HepG2 (cell line): ENCODE measurements around the gene SLC12A3. TPM values are rescaled to one million over a fixed set of nuclear protein-coding genes. Genes with fewer than 3 reads are reported as not detected.
A peak's percentile ranks its signal among the peaks of the same experiment; 100 is the strongest.

Experiments used
- CREB1 ChIP-seq, 2 experiments: fragments of 450-650 bp in 1 of 2; IDR thresholded peaks; 2 replicates each; pipeline ENCODE4 v1.6.1; 2016 to 2017; ENCODE audit warnings: control low read depth in 1 of 2, mild to moderate bottlenecking in 1 of 2, missing compliant biosample characterization in 1 of 2, missing genetic modification characterization in 1 of 2
- HOXD1 ChIP-seq: sonication (generic); formaldehyde crosslinking; IDR thresholded peaks from 2 replicates; pipeline ENCODE4 v1.5.0; 2020; ENCODE audit warnings: missing genetic modification reagents
- IRF2 ChIP-seq: IDR thresholded peaks from 2 replicates; pipeline ENCODE4 v1.6.1; 2018; ENCODE audit warnings: missing genetic modification reagents, missing compliant biosample characterization
- KDM1A ChIP-seq: IDR thresholded peaks from 2 replicates; pipeline ENCODE4 v1.6.1; 2016; ENCODE audit warnings: missing compliant biosample characterization
- KMT2B ChIP-seq: IDR thresholded peaks from 2 replicates; pipeline ENCODE4 v1.6.1; 2016; ENCODE audit warnings: missing genetic modification reagents, missing compliant biosample characterization
- MIER2 ChIP-seq: IDR thresholded peaks from 2 replicates; pipeline ENCODE4 v1.6.1; 2016; ENCODE audit warnings: missing biosample characterization, missing genetic modification reagents
- MXI1 ChIP-seq: IDR thresholded peaks from 3 replicates; pipeline ENCODE4 v1.6.1; 2012; ENCODE audit warnings: low read depth, low read length, inconsistent platforms, borderline replicate concordance
- SALL1 ChIP-seq: sonication (generic); formaldehyde crosslinking; IDR thresholded peaks from 2 replicates; pipeline ENCODE4 v1.8.0; 2022; ENCODE audit warnings: mild to moderate bottlenecking, missing genetic modification reagents
- TSC22D2 ChIP-seq: sonication (generic); formaldehyde crosslinking; IDR thresholded peaks from 2 replicates; pipeline ENCODE4 v1.5.1; 2020; ENCODE audit warnings: missing genetic modification reagents, mild to moderate bottlenecking, borderline replicate concordance
- ZBTB7B ChIP-seq: sonication (generic); formaldehyde crosslinking; IDR thresholded peaks from 2 replicates; pipeline ENCODE4 v1.4.0; 2020; ENCODE audit warnings: missing genetic modification reagents
- ZFX ChIP-seq: sonication (generic); formaldehyde crosslinking; IDR thresholded peaks from 2 replicates; pipeline ENCODE4 v1.4.0; 2020; ENCODE audit warnings: mild to moderate bottlenecking, low read depth, missing genetic modification reagents, moderate library complexity
- ZKSCAN8 ChIP-seq: IDR thresholded peaks from 2 replicates; pipeline ENCODE4 v1.6.1; 2016; ENCODE audit warnings: borderline replicate concordance, missing genetic modification reagents, missing compliant biosample characterization
- ZNF234 ChIP-seq: sonication (generic); formaldehyde crosslinking; conservative IDR thresholded peaks from 2 replicates; pipeline ENCODE4 v1.5.1; 2020; ENCODE audit warnings: mild to moderate bottlenecking, missing genetic modification reagents
- ZNF260 ChIP-seq: sonication (generic); formaldehyde crosslinking; IDR thresholded peaks from 2 replicates; pipeline ENCODE4 v1.4.0; 2020; ENCODE audit warnings: missing genetic modification reagents, low read depth, mild to moderate bottlenecking, borderline replicate concordance
- ZNF605 ChIP-seq: sonication (generic); formaldehyde crosslinking; IDR thresholded peaks from 2 replicates; pipeline ENCODE4 v1.8.0; 2022; ENCODE audit warnings: mild to moderate bottlenecking, missing genetic modification reagents
- ZNF660 ChIP-seq: sonication (generic); formaldehyde crosslinking; IDR thresholded peaks from 2 replicates; pipeline ENCODE4 v1.5.1; 2020; ENCODE audit warnings: mild to moderate bottlenecking, low read depth, missing genetic modification reagents, borderline replicate concordance
- polyA plus RNA-seq, 8 experiments: library from polyadenylated mRNA; depleted of rRNA in 3 of 8; stranded (reverse) in 7 of 8; unstranded in 1 of 8; fragments of >200 nt; fragmentation: Illumina TruSeq in 4 of 8; extraction: Trizol in 4 of 8; gene quantifications; 2 replicates each; pipeline versions ENCODE4 v1.2.1 to v1.2.3, GENCODE V29; 2011 to 2016; ENCODE audit warnings: low read depth in 4 of 8, missing spikeins in 1 of 8, mixed read lengths in 1 of 8; ENCODE audit not compliant: insufficient read depth in 1 of 8
- total RNA-seq, 5 experiments: library from RNA; depleted of rRNA; stranded (reverse); fragments of >200 nt; fragmentation: Illumina TruSeq; extraction: Trizol; gene quantifications; 2 replicates each; pipeline ENCODE4 v1.2.3, GENCODE V29; 2016; ENCODE audit warnings: low read depth in 1 of 5
- TF ChIP-seq, protein P1 (sequence below): IDR thresholded peaks from 2 replicates; pipeline ENCODE4 v1.6.1; 2016; ENCODE audit warnings: low read depth, missing genetic modification reagents, missing compliant biosample characterization
- TF ChIP-seq, protein P2 (sequence below): sonication (generic); formaldehyde crosslinking; IDR thresholded peaks from 2 replicates; pipeline ENCODE4 v1.4.0; 2020; ENCODE audit warnings: missing genetic modification reagents, borderline replicate concordance
- TF ChIP-seq, protein P3 (sequence below): sonication (generic); formaldehyde crosslinking; IDR thresholded peaks from 2 replicates; pipeline ENCODE4 v1.4.0; 2020; ENCODE audit warnings: mild to moderate bottlenecking, missing genetic modification reagents
- TF ChIP-seq, protein P4 (sequence below): sonication (generic); formaldehyde crosslinking; IDR thresholded peaks from 2 replicates; pipeline ENCODE4 v1.5.0; 2020; ENCODE audit warnings: mild to moderate bottlenecking, missing genetic modification reagents, moderate library complexity

The SLC12A3 gene
- total and polyA plus RNA-seq, 2 of the 13 experiments (the other 11 are each of a cell fraction or from before 2014, with no cell fraction given) = 6.2 TPM; not detected in 1

DNA sequence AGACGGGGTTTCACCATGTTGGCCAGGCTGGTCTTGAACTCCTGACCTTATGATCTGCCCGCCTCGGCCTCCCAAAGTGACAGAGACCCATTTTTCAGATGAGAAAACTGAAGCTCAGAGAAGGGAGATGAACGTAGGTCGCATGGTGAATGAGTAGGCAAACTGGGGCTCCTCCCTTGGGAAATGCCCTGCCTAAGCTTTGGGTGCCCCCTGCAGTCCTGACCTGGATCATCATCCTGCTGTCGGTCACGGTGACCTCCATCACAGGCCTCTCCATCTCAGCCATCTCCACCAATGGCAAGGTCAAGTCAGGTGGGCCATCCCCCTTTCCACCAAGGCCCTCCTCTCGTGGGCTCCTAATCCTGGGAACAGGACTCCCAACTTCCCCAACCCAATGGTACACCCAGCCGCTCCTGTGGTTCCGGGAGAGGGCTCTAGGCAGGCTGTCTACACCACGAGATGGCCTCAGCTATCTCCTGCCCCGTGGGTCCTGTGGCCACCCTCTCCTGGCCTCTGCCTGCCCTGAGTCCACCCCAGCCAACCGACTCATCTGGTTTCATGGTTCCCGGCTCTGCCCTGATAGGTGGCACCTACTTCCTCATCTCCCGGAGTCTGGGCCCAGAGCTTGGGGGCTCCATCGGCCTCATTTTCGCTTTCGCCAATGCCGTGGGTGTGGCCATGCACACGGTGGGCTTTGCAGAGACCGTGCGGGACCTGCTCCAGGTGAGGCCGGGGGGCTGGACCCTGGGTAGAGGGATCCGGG lies 4.7 kb downstream of the SLC12A3 start (continued):
- TF ChIP-seq ZNF234 (CRISPR knock-in tag) (no peak), ZNF260 (no peak), TSC22D2 (CRISPR knock-in tag) (no peak), ZBTB7B (CRISPR knock-in tag) (0 out of 2 replicates have a peak, but pooled peaks have one; percentile 35), MXI1 (no peak), ZKSCAN8 (CRISPR knock-in tag) (peak; percentile 36; the same call in 1 of the 2 replicates), CREB1 (IDR thresholded peaks at IDR 0.05) (0 out of 2 replicates have a peak, but pooled peaks have one; percentile 25), CREB1 (CRISPR knock-in tag; IDR thresholded peaks at IDR 0.05) (no peak), ZNF660 (CRISPR knock-in tag) (0 out of 2 replicates have a peak, but pooled peaks have one; percentile 32), MIER2 (CRISPR knock-in tag) (0 out of 2 replicates have a peak, but pooled peaks have one; percentile 28), SALL1 (peak; percentile 64; the same call in 1 of the 2 replicates), ZFX (CRISPR knock-in tag) (0 out of 2 replicates have a peak, but pooled peaks have one; percentile 22), ZNF605 (CRISPR knock-in tag) (0 out of 2 replicates have a peak, but pooled peaks have one; percentile 31), HOXD1 (0 out of 2 replicates have a peak, but pooled peaks have one; percentile 50), IRF2 (peak; percentile 57; the same call in 1 of the 2 replicates), KMT2B (CRISPR knock-in tag) (no peak), KDM1A (CRISPR knock-in tag) (peak; percentile 79; the same call in 1 of the 2 replicates)
- TF ChIP-seq, protein P1, sequence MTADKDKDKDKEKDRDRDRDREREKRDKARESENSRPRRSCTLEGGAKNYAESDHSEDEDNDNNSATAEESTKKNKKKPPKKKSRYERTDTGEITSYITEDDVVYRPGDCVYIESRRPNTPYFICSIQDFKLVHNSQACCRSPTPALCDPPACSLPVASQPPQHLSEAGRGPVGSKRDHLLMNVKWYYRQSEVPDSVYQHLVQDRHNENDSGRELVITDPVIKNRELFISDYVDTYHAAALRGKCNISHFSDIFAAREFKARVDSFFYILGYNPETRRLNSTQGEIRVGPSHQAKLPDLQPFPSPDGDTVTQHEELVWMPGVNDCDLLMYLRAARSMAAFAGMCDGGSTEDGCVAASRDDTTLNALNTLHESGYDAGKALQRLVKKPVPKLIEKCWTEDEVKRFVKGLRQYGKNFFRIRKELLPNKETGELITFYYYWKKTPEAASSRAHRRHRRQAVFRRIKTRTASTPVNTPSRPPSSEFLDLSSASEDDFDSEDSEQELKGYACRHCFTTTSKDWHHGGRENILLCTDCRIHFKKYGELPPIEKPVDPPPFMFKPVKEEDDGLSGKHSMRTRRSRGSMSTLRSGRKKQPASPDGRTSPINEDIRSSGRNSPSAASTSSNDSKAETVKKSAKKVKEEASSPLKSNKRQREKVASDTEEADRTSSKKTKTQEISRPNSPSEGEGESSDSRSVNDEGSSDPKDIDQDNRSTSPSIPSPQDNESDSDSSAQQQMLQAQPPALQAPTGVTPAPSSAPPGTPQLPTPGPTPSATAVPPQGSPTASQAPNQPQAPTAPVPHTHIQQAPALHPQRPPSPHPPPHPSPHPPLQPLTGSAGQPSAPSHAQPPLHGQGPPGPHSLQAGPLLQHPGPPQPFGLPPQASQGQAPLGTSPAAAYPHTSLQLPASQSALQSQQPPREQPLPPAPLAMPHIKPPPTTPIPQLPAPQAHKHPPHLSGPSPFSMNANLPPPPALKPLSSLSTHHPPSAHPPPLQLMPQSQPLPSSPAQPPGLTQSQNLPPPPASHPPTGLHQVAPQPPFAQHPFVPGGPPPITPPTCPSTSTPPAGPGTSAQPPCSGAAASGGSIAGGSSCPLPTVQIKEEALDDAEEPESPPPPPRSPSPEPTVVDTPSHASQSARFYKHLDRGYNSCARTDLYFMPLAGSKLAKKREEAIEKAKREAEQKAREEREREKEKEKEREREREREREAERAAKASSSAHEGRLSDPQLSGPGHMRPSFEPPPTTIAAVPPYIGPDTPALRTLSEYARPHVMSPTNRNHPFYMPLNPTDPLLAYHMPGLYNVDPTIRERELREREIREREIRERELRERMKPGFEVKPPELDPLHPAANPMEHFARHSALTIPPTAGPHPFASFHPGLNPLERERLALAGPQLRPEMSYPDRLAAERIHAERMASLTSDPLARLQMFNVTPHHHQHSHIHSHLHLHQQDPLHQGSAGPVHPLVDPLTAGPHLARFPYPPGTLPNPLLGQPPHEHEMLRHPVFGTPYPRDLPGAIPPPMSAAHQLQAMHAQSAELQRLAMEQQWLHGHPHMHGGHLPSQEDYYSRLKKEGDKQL (CRISPR knock-in tag) = no peak
- TF ChIP-seq, protein P2, sequence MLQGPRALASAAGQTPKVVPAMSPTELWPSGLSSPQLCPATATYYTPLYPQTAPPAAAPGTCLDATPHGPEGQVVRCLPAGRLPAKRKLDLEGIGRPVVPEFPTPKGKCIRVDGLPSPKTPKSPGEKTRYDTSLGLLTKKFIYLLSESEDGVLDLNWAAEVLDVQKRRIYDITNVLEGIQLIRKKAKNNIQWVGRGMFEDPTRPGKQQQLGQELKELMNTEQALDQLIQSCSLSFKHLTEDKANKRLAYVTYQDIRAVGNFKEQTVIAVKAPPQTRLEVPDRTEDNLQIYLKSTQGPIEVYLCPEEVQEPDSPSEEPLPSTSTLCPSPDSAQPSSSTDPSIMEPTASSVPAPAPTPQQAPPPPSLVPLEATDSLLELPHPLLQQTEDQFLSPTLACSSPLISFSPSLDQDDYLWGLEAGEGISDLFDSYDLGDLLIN = no peak
- TF ChIP-seq, protein P3, sequence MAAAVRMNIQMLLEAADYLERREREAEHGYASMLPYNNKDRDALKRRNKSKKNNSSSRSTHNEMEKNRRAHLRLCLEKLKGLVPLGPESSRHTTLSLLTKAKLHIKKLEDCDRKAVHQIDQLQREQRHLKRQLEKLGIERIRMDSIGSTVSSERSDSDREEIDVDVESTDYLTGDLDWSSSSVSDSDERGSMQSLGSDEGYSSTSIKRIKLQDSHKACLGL (CRISPR knock-in tag) = 0 out of 2 replicates have a peak, but pooled peaks have one; percentile 23
- TF ChIP-seq, protein P4, sequence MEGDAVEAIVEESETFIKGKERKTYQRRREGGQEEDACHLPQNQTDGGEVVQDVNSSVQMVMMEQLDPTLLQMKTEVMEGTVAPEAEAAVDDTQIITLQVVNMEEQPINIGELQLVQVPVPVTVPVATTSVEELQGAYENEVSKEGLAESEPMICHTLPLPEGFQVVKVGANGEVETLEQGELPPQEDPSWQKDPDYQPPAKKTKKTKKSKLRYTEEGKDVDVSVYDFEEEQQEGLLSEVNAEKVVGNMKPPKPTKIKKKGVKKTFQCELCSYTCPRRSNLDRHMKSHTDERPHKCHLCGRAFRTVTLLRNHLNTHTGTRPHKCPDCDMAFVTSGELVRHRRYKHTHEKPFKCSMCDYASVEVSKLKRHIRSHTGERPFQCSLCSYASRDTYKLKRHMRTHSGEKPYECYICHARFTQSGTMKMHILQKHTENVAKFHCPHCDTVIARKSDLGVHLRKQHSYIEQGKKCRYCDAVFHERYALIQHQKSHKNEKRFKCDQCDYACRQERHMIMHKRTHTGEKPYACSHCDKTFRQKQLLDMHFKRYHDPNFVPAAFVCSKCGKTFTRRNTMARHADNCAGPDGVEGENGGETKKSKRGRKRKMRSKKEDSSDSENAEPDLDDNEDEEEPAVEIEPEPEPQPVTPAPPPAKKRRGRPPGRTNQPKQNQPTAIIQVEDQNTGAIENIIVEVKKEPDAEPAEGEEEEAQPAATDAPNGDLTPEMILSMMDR = peak; percentile 94
